Thyroid gland (tissue), 4 donors: Measurements from ENCODE around the gene GUSB. TPM values are rescaled to one million over a fixed set of nuclear protein-coding genes. Genes with fewer than 3 reads are reported as not detected.
A peak's percentile ranks its signal among the peaks of the same experiment; 100 is the strongest.
"Not testable (repeated sequence)": the region's sequence is repeated elsewhere in the genome, so short reads cannot be mapped to it uniquely, and the experiment has no call there.

ENCODE experiments used
- DNase-seq, 2 donors: peaks; one replicate each; pipeline ENCODE4 v3.0.0-alpha.2; 2019
- H3K27ac ChIP-seq, 3 donors: fragments of 200-600 bp; sonication (generic); 1 replicate in 2 of 3; 2 replicates in 1 of 3; pipeline ENCODE4 v1.5.1; 2016 to 2019; ENCODE audit warnings: mild to moderate bottlenecking in 1 of 3, moderate library complexity in 1 of 3
- H3K27me3 ChIP-seq: fragments of 200-600 bp; sonication (generic); one replicate; pipeline ENCODE4 v1.5.1; 2019
- H3K36me3 ChIP-seq, 2 donors: fragments of 200-600 bp; sonication (generic); one replicate each; pipeline ENCODE4 v1.5.1; 2016 to 2019
- H3K4me1 ChIP-seq, 2 donors: fragments of 200-600 bp; sonication (generic); one replicate each; pipeline ENCODE4 v1.5.1; 2017 to 2019
- H3K4me3 ChIP-seq, 3 donors: fragments of 200-600 bp; sonication (generic); replicated peaks in 1 of 3; 1 replicate in 2 of 3; 2 replicates in 1 of 3; pipeline ENCODE4 v1.5.1; 2016; ENCODE audit warnings: mild to moderate bottlenecking in 1 of 3
- H3K9me3 ChIP-seq: fragments of 200-600 bp; sonication (generic); one replicate; pipeline ENCODE4 v1.5.1; 2017
- CTCF ChIP-seq, 6 experiments: fragments of 200-600 bp in 3 of 6; fragments of 450-650 bp in 3 of 6; sonication (generic) in 3 of 6; IDR thresholded peaks; one replicate each; pipeline ENCODE4 v1.5.1; 2016 to 2019; ENCODE audit warnings: antibody characterized with exemption in 6 of 6, mild to moderate bottlenecking in 2 of 6, inconsistent platforms in 1 of 6, moderate library complexity in 1 of 6
- POLR2A ChIP-seq, 2 donors: fragments of 450-650 bp; IDR thresholded peaks; one replicate each; pipeline ENCODE4 v1.6.1; 2017; ENCODE audit warnings: antibody characterized with exemption in 2 of 2, mild to moderate bottlenecking in 2 of 2, moderate library complexity in 1 of 2
- WGBS, 2 donors: methylation state at CpG; one replicate each; pipeline ENCODE4 v1.1.5; 2017; 5-methylcytosine and 5-hydroxymethylcytosine counted together
- intact Hi-C: fragments of 100-400 bp; cut with DNase I; formaldehyde crosslinking; loops from one replicate; pipeline ENCODE4 v1.15.1; 2023
- total RNA-seq, 4 donors: library from RNA; depleted of rRNA; stranded (reverse); fragments of >200 nt; gene quantifications; one replicate each; pipeline ENCODE4 v1.2.3, GENCODE V29; 2016

The GUSB gene
- total RNA-seq, 4 donors from 2014 or later, result 30.1 to 51.5 (median 37.6) TPM

- no peaks in the 10 kb centered on the region for H3K9me3 ChIP-seq
- TF ChIP-seq CTCF (IDR thresholded peaks at IDR 0.05), result no peak
- TF ChIP-seq POLR2A (IDR thresholded peaks at IDR 0.05), result no peak
- no peaks in the 10 kb centered on the region for H3K36me3 ChIP-seq
- no peak for DNase-seq
- no peaks in the 10 kb centered on the region for H3K27me3 ChIP-seq
- WGBS, 2 donors, result 75 to 76% methylated on average over 6 of the region's 6 CpGs
- H3K4me1 ChIP-seq, result no peaks in the 10 kb centered on the region
- intact Hi-C loops, result no loop called here
- no peak overlapping the region for H3K4me3 ChIP-seq
- no peak overlapping the region for H3K27ac ChIP-seq
Measured at GRCh38 chr7:66007232-66007631, 25.2 kb upstream of the GUSB start.

GRCh38 chr7:66005115-66005671, 23.2 kb upstream of the GUSB start:
- H3K27me3 ChIP-seq, intact Hi-C loops, DNase-seq, H3K4me3 ChIP-seq, H3K9me3 ChIP-seq, H3K27ac ChIP-seq, H3K4me1 ChIP-seq, H3K36me3 ChIP-seq: not testable (repeated sequence)
- 82 to 83% methylated on average over 8 of the region's 8 CpGs for WGBS, 2 donors

- H3K27ac ChIP-seq, intact Hi-C loops, H3K4me1 ChIP-seq, H3K36me3 ChIP-seq, H3K27me3 ChIP-seq, H3K9me3 ChIP-seq, H3K4me3 ChIP-seq, DNase-seq: not testable (repeated sequence)
- 79 to 88% methylated on average over 1 of the region's 5 CpGs for WGBS, 2 donors
Measured at GRCh38 chr7:66000823-66001417, 18.9 kb upstream of the GUSB start.

GRCh38 chr7:65994984-65995383, 13.0 kb upstream of the GUSB start:
- H3K27ac ChIP-seq, H3K4me3 ChIP-seq, H3K9me3 ChIP-seq, H3K36me3 ChIP-seq, DNase-seq, intact Hi-C loops, H3K4me1 ChIP-seq, H3K27me3 ChIP-seq: not testable (repeated sequence)
- 43 to 56% methylated on average over 1 of the region's 1 CpG for WGBS, 2 donors

GRCh38 chr7:65992526-65992925, 10.5 kb upstream of the GUSB start:
- 87 to 90% methylated on average over 4 of the region's 4 CpGs for WGBS, 2 donors
- TF ChIP-seq CTCF (IDR thresholded peaks at IDR 0.05), result no peak
- no peak for TF ChIP-seq POLR2A (IDR thresholded peaks at IDR 0.05)

GRCh38 chr7:65991829-65992228, 9.8 kb upstream of the GUSB start:
- H3K27me3 ChIP-seq, H3K36me3 ChIP-seq, H3K9me3 ChIP-seq, intact Hi-C loops, H3K4me1 ChIP-seq, DNase-seq, H3K4me3 ChIP-seq: not testable (repeated sequence)
- 93 to 97% methylated on average over 5 of the region's 5 CpGs for WGBS, 2 donors
- peak overlapping the region in 1 of 3 donors; percentile 65 for H3K27ac ChIP-seq

More at GRCh38 chr7:65992526-65992925, 10.5 kb upstream of the GUSB start:
- Histone ChIP-seq H3K4me3 (no peak overlapping the region), H3K4me1 (no peaks in the 10 kb centered on the region), H3K9me3 (no peaks in the 10 kb centered on the region), H3K27me3 (no peaks in the 10 kb centered on the region), H3K27ac (peak overlapping the region in 1 of 3 donors; percentile 65), H3K36me3 (no peaks in the 10 kb centered on the region)
- intact Hi-C loops, result no loop called here
- DNase-seq, result no peak

- Histone ChIP-seq H3K27ac (no peak overlapping the region), H3K9me3 (no peaks in the 10 kb centered on the region), H3K4me3 (no peak overlapping the region), H3K4me1 (no peaks in the 10 kb centered on the region), H3K36me3 (no peaks in the 10 kb centered on the region), H3K27me3 (no peaks in the 10 kb centered on the region)
- TF ChIP-seq POLR2A (IDR thresholded peaks at IDR 0.05), result no peak
- TF ChIP-seq CTCF (IDR thresholded peaks at IDR 0.05), result no peak
- no peak for DNase-seq
- intact Hi-C loops, result no loop called here
- 67 to 76% methylated on average over 3 of the region's 3 CpGs for WGBS, 2 donors
Measured at GRCh38 chr7:65989694-65990080, 7.7 kb upstream of the GUSB start.

- H3K27ac ChIP-seq, H3K4me1 ChIP-seq, H3K36me3 ChIP-seq, H3K9me3 ChIP-seq, intact Hi-C loops, DNase-seq, H3K4me3 ChIP-seq, H3K27me3 ChIP-seq: not testable (repeated sequence)
- 92 to 94% methylated on average over 1 of the region's 1 CpG for WGBS, 2 donors
Measured at GRCh38 chr7:65988503-65988902, 6.5 kb upstream of the GUSB start.
